Gastroesophageal sphincter (tissue), 4 donors: ENCODE measurements around the gene GNAQ. TPM values are rescaled to one million over a fixed set of nuclear protein-coding genes. Genes with fewer than 3 reads are reported as not detected.

ENCODE experiments used
- ATAC-seq: fragments of 150-250 bp; one replicate; pipeline ENCODE4 v1.9.1; 2016; ENCODE audit warnings: mild to moderate bottlenecking, moderate library complexity
- H3K27ac ChIP-seq, 4 donors: fragments of 200-600 bp; sonication (generic) in 3 of 4; 1 replicate in 3 of 4; 2 replicates in 1 of 4; pipeline ENCODE4 v1.5.1; 2016 to 2019
- H3K27me3 ChIP-seq: fragments of 200-600 bp; sonication (generic); one replicate; pipeline ENCODE4 v1.5.1; 2019
- H3K36me3 ChIP-seq, 2 donors: fragments of 200-600 bp; sonication (generic); one replicate each; pipeline ENCODE4 v1.5.1; 2019; ENCODE audit warnings: control low read depth in 1 of 2
- H3K4me1 ChIP-seq, 3 donors: fragments of 200-600 bp; sonication (generic); 1 replicate in 2 of 3; 2 replicates in 1 of 3; pipeline ENCODE4 v1.5.1; 2016 to 2019; ENCODE audit warnings: control low read depth in 2 of 3
- H3K4me3 ChIP-seq, 2 donors: fragments of 200-600 bp; sonication (generic); one replicate each; pipeline ENCODE4 v1.5.1; 2019; ENCODE audit warnings: mild to moderate bottlenecking in 1 of 2, moderate library complexity in 1 of 2
- H3K9me3 ChIP-seq, 3 donors: fragments of 200-600 bp; sonication (generic); one replicate each; pipeline ENCODE4 v1.5.1; 2017 to 2019; ENCODE audit warnings: control low read depth in 2 of 3
- EP300 ChIP-seq: sonication (generic); formaldehyde crosslinking; IDR thresholded peaks from one replicate; pipeline ENCODE4 v1.6.1; 2017; ENCODE audit warnings: antibody characterized with exemption, mild to moderate bottlenecking
- POLR2A ChIP-seq, 2 donors: fragments of 450-650 bp; IDR thresholded peaks; one replicate each; pipeline ENCODE4 v1.6.1; 2017; ENCODE audit warnings: antibody characterized with exemption in 2 of 2, mild to moderate bottlenecking in 2 of 2, moderate library complexity in 1 of 2
- POLR2AphosphoS5 ChIP-seq: sonication (generic); formaldehyde crosslinking; IDR thresholded peaks from one replicate; pipeline ENCODE4 v1.6.1; 2017; ENCODE audit warnings: antibody characterized with exemption
- WGBS, 2 donors: methylation state at CpG; one replicate each; pipeline ENCODE4 v1.1.5; 2018; ENCODE audit warnings: low coverage in 1 of 2; 5-methylcytosine and 5-hydroxymethylcytosine counted together
- total RNA-seq, 4 donors: library from RNA; depleted of rRNA; stranded (reverse); fragments of >200 nt; gene quantifications; one replicate each; pipeline ENCODE4 v1.1.0, GENCODE V29; 2016
- TF ChIP-seq, protein P1 (sequence below), 4 experiments: fragments of 200-600 bp in 2 of 4; fragments of 450-650 bp in 2 of 4; sonication (generic) in 1 of 4; IDR thresholded peaks; one replicate each; pipeline ENCODE4 v1.5.1; 2017 to 2019; ENCODE audit warnings: antibody characterized with exemption in 4 of 4, mild to moderate bottlenecking in 2 of 4, moderate library complexity in 2 of 4

The GNAQ gene
- total RNA-seq, 4 donors from 2014 or later: 57.6 to 86.4 (median 70.8) TPM

DNA sequence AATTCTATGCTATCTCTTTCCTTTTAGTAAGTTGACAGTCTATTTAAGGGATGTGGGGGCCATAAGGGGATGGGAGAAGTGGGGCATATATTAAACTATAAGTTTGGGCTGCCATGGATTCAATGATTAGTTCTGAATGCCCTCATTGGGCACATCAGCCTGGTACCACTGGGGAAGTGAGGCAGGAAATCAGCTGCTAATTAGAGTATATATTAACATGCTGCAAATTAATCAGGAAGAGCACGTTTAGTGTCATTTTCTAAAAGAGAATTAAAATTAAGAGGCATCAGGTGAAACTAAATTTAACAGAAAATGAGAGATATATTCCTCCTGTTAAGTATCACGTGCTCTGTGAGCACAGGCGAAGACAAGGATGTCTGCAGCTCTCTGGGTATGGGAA, 260.4 kb downstream of the GNAQ start:
- Histone ChIP-seq H3K27me3 (no peaks in the 10 kb centered on the region), H3K36me3 (no peaks in the 10 kb centered on the region), H3K27ac (no peak overlapping the region), H3K4me3 (no peak overlapping the region), H3K9me3 (no peaks in the 10 kb centered on the region), H3K4me1 (no peaks in the 10 kb centered on the region)
- no peak for TF ChIP-seq EP300
- no peak for TF ChIP-seq POLR2A (IDR thresholded peaks at IDR 0.05)
- TF ChIP-seq, protein P1, sequence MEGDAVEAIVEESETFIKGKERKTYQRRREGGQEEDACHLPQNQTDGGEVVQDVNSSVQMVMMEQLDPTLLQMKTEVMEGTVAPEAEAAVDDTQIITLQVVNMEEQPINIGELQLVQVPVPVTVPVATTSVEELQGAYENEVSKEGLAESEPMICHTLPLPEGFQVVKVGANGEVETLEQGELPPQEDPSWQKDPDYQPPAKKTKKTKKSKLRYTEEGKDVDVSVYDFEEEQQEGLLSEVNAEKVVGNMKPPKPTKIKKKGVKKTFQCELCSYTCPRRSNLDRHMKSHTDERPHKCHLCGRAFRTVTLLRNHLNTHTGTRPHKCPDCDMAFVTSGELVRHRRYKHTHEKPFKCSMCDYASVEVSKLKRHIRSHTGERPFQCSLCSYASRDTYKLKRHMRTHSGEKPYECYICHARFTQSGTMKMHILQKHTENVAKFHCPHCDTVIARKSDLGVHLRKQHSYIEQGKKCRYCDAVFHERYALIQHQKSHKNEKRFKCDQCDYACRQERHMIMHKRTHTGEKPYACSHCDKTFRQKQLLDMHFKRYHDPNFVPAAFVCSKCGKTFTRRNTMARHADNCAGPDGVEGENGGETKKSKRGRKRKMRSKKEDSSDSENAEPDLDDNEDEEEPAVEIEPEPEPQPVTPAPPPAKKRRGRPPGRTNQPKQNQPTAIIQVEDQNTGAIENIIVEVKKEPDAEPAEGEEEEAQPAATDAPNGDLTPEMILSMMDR (IDR thresholded peaks at IDR 0.05): no peak
- no peak for TF ChIP-seq POLR2AphosphoS5
- WGBS, 2 donors: 83 to 96% methylated on average over 3 of the region's 3 CpGs
- no peak for ATAC-seq

DNA sequence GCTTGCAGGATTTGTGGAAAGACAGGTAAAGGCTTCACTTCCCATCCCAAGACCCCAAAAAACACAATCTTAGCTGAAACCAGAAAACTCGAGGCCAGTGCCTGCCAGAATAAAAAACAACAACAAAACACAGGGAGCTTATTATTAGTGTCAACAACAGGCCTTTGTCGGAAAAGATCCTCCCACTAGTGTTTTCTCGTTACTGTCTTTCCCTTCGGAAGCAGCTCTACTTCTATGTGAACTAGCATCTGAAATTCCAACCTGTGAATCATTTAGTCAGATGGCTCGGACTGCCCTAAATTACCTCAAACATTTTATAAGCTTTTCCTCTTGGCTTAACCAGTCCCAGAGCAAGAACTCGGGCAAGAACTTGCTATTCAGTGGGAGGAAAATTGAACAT, 261.3 kb downstream of the GNAQ start:
- Histone ChIP-seq H3K9me3 (no peaks in the 10 kb centered on the region), H3K27me3 (no peaks in the 10 kb centered on the region), H3K27ac (no peak overlapping the region), H3K4me3 (no peak overlapping the region), H3K4me1 (no peaks in the 10 kb centered on the region), H3K36me3 (no peaks in the 10 kb centered on the region)
- ATAC-seq: no peak
- WGBS, 2 donors: 75 to 79% methylated on average over 5 to 6 of the region's 6 CpGs
- TF ChIP-seq POLR2AphosphoS5 (no peak), POLR2A (IDR thresholded peaks at IDR 0.05) (no peak), EP300 (no peak)
- TF ChIP-seq, protein P1 (IDR thresholded peaks at IDR 0.05): no peak

DNA sequence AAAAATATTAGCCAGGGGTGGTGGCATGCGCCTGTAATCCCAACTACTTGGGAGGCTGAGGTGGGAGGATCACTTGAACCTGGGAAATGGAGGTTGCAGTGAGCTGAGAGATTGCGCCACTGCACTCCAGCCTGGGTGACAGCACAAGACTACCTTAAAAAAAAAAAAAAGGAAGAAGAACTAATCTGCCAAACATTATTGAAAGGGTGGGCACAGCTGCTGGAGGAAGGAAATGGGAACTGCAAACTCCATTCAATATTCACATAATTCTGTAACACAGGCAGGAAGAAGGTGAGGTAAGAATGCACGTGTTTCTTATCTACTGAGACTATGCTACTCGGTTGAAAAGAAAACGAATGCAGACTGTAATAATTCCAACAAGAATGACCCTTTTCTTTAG, 262.4 kb downstream of the GNAQ start:
- no peak for ATAC-seq
- TF ChIP-seq POLR2A (IDR thresholded peaks at IDR 0.05) (no peak), EP300 (no peak), POLR2AphosphoS5 (no peak)
- TF ChIP-seq, protein P1 (IDR thresholded peaks at IDR 0.05): no peak
- no peak overlapping the region for H3K4me3 ChIP-seq
- 74 to 77% methylated on average over 5 of the region's 5 CpGs for WGBS, 2 donors
- H3K9me3 ChIP-seq: no peaks in the 10 kb centered on the region
- no peaks in the 10 kb centered on the region for H3K4me1 ChIP-seq
- H3K36me3 ChIP-seq: no peaks in the 10 kb centered on the region
- H3K27me3 ChIP-seq: no peaks in the 10 kb centered on the region
- H3K27ac ChIP-seq: no peak overlapping the region

DNA sequence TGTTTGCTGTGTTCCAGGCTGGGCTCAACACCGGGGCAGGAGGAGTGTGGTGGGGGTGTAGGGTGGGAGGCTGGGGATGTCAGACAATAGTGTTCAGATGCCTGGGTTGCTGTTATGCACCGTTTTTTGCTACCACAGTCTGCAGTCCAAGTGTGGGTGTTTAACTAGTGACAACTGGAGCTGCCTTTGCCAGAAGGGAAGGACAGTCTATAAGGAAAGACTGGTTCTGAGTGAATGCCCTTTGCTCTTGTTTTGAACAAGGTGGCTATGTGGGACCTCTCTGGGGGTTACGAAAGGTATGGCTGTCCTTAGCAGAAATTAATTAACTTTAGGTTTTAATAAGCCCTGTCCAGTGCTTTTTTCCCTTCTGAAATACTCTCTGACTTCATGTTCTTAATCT, 265.0 kb downstream of the GNAQ start:
- Histone ChIP-seq H3K36me3 (no peaks in the 10 kb centered on the region), H3K27ac (no peak overlapping the region), H3K27me3 (no peaks in the 10 kb centered on the region), H3K9me3 (no peaks in the 10 kb centered on the region), H3K4me3 (no peak overlapping the region), H3K4me1 (no peaks in the 10 kb centered on the region)
- 43 to 46% methylated on average over 2 to 3 of the region's 3 CpGs for WGBS, 2 donors
- ATAC-seq: no peak
- TF ChIP-seq POLR2A (IDR thresholded peaks at IDR 0.05): no peak
- TF ChIP-seq, protein P1 (IDR thresholded peaks at IDR 0.05): no peak
- TF ChIP-seq EP300: no peak
- no peak for TF ChIP-seq POLR2AphosphoS5

DNA sequence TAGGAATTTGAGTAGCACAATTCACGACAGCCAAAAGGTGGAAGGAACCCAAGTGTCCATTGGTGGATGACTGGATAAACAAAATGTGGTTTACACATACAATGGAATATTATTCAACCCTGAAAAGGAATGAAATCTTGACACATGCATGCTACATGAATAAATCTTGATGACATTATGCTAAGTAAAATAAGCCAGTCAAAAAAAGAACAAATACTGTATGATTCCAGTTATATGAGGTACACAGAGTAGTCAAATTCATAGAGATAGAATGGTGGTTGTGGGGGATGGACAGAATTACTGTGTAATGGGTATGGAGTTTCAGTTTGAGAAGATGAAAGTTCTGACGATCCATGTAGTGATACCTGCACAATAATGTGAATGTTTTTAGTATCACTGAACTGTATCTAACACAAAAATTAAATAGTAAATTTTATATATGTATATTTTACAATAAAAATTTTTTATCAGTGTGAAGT, 265.8 kb downstream of the GNAQ start:
- no peak for ATAC-seq
- 82 to 86% methylated on average over 2 of the region's 2 CpGs for WGBS, 2 donors
- Histone ChIP-seq H3K4me1 (no peaks in the 10 kb centered on the region), H3K9me3 (no peaks in the 10 kb centered on the region), H3K36me3 (no peaks in the 10 kb centered on the region), H3K4me3 (no peak overlapping the region), H3K27ac (no peak overlapping the region), H3K27me3 (no peaks in the 10 kb centered on the region)
- TF ChIP-seq POLR2A (IDR thresholded peaks at IDR 0.05): no peak
- TF ChIP-seq POLR2AphosphoS5: no peak
